HEK293 (cell line): ENCODE data around the gene OXNAD1.

Experiments
- CTCF ChIP-seq: fragments of 450-650 bp; formaldehyde crosslinking; IDR thresholded peaks from 2 replicates; pipeline ENCODE4 v1.5.1; 2016; ENCODE audit warnings: missing biosample characterization, missing genetic modification characterization
- HOXA7 ChIP-seq: sonication (generic); formaldehyde crosslinking; IDR thresholded peaks from 2 replicates; pipeline ENCODE4 v1.8.1; 2022; ENCODE audit warnings: missing genetic modification reagents, borderline replicate concordance
- PRDM1 ChIP-seq: fragments of 450-650 bp; formaldehyde crosslinking; IDR thresholded peaks from 2 replicates; pipeline ENCODE4; 2016; ENCODE audit warnings: missing biosample characterization, missing genetic modification characterization
- REST ChIP-seq: fragments of 450-650 bp; formaldehyde crosslinking; IDR thresholded peaks from 2 replicates; pipeline ENCODE4 v1.5.1; 2016; ENCODE audit warnings: missing biosample characterization, missing genetic modification characterization
- SP2 ChIP-seq: fragments of 450-650 bp; formaldehyde crosslinking; IDR thresholded peaks from 2 replicates; pipeline ENCODE4 v1.5.1; 2016; ENCODE audit warnings: missing biosample characterization, missing genetic modification characterization
- ZBTB1 ChIP-seq: fragments of 450-650 bp; formaldehyde crosslinking; IDR thresholded peaks from 2 replicates; pipeline ENCODE4 v1.5.1; 2016; ENCODE audit warnings: missing biosample characterization, missing genetic modification characterization
- ZBTB26 ChIP-seq: fragments of 450-650 bp; formaldehyde crosslinking; optimal IDR thresholded peaks from 2 replicates; pipeline ENCODE3; 2016; ENCODE audit warnings: missing biosample characterization, mild to moderate bottlenecking, missing genetic modification characterization
- ZBTB49 ChIP-seq: fragments of 450-650 bp; formaldehyde crosslinking; IDR thresholded peaks from 2 replicates; pipeline ENCODE4 v1.5.1; 2016; ENCODE audit warnings: missing biosample characterization, missing genetic modification characterization, low read depth
- ZBTB7A ChIP-seq: fragments of 450-650 bp; formaldehyde crosslinking; IDR thresholded peaks from 2 replicates; pipeline ENCODE4 v1.5.1; 2016; ENCODE audit warnings: low read depth, missing biosample characterization, missing genetic modification characterization
- ZFP41 ChIP-seq: fragments of 450-650 bp; formaldehyde crosslinking; IDR thresholded peaks from 2 replicates; pipeline ENCODE4 v1.5.1; 2016; ENCODE audit warnings: missing biosample characterization, missing genetic modification characterization, borderline replicate concordance
- ZNF23 ChIP-seq: fragments of 450-650 bp; formaldehyde crosslinking; IDR thresholded peaks from 2 replicates; pipeline ENCODE4 v1.5.1; 2016; ENCODE audit warnings: missing biosample characterization, missing genetic modification characterization, borderline replicate concordance
- ZNF274 ChIP-seq, 2 experiments: fragments of 200-500 bp in 1 of 2; fragments of 450-650 bp in 1 of 2; sonication (Bioruptor generic) in 1 of 2; formaldehyde crosslinking in 1 of 2; IDR thresholded peaks; 2 replicates each; pipeline versions ENCODE4 v1.5.1 to v1.6.1; 2014 to 2016; ENCODE audit warnings: borderline replicate concordance in 1 of 2, inconsistent platforms in 1 of 2, low read length in 1 of 2, missing biosample characterization in 1 of 2, missing genetic modification characterization in 1 of 2
- ZSCAN16 ChIP-seq: fragments of 450-650 bp; formaldehyde crosslinking; IDR thresholded peaks from 2 replicates; pipeline ENCODE4 v1.5.1; 2016; ENCODE audit warnings: missing biosample characterization, missing genetic modification characterization
- TF ChIP-seq, protein P1 (sequence below): fragments of 450-650 bp; formaldehyde crosslinking; IDR thresholded peaks from 2 replicates; pipeline ENCODE4 v1.5.1; 2016; ENCODE audit warnings: missing biosample characterization, missing genetic modification characterization

- TF ChIP-seq CTCF: peak; percentile 49; the same call in 1 of the 2 replicates
- TF ChIP-seq PRDM1 (tag by site-specific recombination): no peak
- no peak for TF ChIP-seq ZBTB1 (tag by site-specific recombination)
- no peak for TF ChIP-seq ZFP41 (tag by site-specific recombination)
- TF ChIP-seq ZBTB7A: no peak
- no peak for TF ChIP-seq ZSCAN16
- TF ChIP-seq ZBTB26 (tag by site-specific recombination): no peak
- no peak for TF ChIP-seq ZNF23 (tag by site-specific recombination)
- TF ChIP-seq, protein P1, sequence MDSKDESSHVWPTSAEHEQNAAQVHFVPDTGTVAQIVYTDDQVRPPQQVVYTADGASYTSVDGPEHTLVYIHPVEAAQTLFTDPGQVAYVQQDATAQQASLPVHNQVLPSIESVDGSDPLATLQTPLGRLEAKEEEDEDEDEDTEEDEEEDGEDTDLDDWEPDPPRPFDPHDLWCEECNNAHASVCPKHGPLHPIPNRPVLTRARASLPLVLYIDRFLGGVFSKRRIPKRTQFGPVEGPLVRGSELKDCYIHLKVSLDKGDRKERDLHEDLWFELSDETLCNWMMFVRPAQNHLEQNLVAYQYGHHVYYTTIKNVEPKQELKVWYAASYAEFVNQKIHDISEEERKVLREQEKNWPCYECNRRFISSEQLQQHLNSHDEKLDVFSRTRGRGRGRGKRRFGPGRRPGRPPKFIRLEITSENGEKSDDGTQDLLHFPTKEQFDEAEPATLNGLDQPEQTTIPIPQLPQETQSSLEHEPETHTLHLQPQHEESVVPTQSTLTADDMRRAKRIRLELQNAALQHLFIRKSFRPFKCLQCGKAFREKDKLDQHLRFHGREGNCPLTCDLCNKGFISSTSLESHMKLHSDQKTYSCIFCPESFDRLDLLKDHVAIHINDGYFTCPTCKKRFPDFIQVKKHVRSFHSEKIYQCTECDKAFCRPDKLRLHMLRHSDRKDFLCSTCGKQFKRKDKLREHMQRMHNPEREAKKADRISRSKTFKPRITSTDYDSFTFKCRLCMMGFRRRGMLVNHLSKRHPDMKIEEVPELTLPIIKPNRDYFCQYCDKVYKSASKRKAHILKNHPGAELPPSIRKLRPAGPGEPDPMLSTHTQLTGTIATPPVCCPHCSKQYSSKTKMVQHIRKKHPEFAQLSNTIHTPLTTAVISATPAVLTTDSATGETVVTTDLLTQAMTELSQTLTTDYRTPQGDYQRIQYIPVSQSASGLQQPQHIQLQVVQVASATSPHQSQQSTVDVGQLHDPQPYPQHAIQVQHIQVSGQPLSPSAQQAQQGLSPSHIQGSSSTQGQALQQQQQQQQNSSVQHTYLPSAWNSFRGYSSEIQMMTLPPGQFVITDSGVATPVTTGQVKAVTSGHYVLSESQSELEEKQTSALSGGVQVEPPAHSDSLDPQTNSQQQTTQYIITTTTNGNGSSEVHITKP (tag by site-specific recombination): no peak
- no peak for TF ChIP-seq REST
- no peak for TF ChIP-seq ZBTB49 (tag by site-specific recombination)
- no peak for TF ChIP-seq HOXA7 (CRISPR knock-in tag)
- no peak for TF ChIP-seq ZNF274 (IDR thresholded peaks at IDR 0.05; ENCODE audit: low read length)
- no peak for TF ChIP-seq ZNF274 (tag by site-specific recombination; IDR thresholded peaks at IDR 0.05; ENCODE audit: borderline replicate concordance)
- no peak for TF ChIP-seq SP2
Observed at GRCh38 chr3:16290007-16290826, 25.2 kb downstream of the OXNAD1 start.
